GM12891 (cell line): ENCODE data around the gene AP4E1.

Experiments
- POLR2A ChIP-seq: IDR thresholded peaks from 2 replicates; pipeline ENCODE4 v1.6.1; 2011; ENCODE audit warnings: low read depth, low read length, control low read depth
- POLR2AphosphoS5 ChIP-seq: IDR thresholded peaks from 2 replicates; pipeline ENCODE4 v1.6.1; 2011; ENCODE audit warnings: low read depth, low read length, control low read depth
- POU2F2 ChIP-seq: IDR thresholded peaks from 2 replicates; pipeline ENCODE4 v1.6.1; 2011; ENCODE audit warnings: low read depth, mild to moderate bottlenecking, control low read depth, low read length, moderate library complexity
- SPI1 ChIP-seq: IDR thresholded peaks from 2 replicates; pipeline ENCODE4 v1.6.1; 2011; ENCODE audit warnings: low read depth, low read length, control low read depth
- TAF1 ChIP-seq: IDR thresholded peaks from 2 replicates; pipeline ENCODE4 v1.6.1; 2011; ENCODE audit warnings: low read depth, low read length, control low read depth

DNA sequence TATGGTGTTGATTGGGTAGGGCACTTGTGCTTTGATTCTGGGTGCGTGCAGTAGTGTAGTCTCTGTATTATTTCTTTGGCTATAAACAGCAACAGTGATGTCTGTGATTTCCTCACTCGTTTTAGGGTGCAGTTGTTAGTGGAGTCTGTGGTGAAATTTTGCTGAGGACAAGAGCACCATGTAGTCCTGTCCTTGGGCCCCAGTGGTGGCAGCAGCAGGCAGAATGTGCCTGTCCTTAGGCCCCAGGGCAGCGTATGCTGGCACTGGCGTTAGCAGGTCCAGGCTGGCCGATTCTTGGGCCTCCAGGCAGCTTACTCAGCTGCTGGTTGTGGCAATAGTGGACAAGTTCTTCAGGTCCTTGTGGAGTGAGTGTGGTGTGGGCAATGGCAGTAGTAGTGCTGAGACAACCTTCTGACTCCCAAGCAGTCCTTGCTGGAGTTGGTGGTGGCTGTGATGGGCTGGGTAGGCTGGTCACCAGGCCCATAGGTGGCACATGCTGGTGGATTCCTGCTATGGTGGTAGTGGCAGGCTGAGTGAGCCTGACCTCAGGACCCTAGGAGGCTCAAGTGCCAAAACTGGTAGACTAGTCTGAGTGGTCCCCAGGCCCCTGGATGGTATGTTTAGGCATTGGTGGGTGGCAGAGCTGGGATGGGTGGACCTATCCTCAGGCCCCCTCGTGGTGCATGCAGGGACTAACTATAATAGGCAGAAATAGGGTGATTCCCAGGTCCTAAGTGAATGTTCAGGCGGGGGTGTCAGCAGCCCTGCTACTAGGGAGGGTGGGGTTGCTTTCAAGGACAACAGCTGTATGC lies 129.9 kb downstream of the AP4E1 start:
- no peak for TF ChIP-seq POLR2A
- no peak for TF ChIP-seq POLR2AphosphoS5
- no peak for TF ChIP-seq TAF1
- TF ChIP-seq POU2F2, result no peak
- no peak for TF ChIP-seq SPI1
